Mesenchymal stem cell (in vitro differentiated cells and primary cell): ENCODE measurements around the gene IFFO2.
A peak's percentile ranks its signal among the peaks of the same experiment; 100 is the strongest.

Experiments used
- DNase-seq: peaks from one replicate; pipeline ENCODE4 v3.0.0-alpha.2; 2013
- H2AFZ ChIP-seq: one replicate; pipeline ENCODE4 v1.6.1; 2013; ENCODE audit warnings: low read depth, mild to moderate bottlenecking, control low read depth, inconsistent platforms, low read length, moderate library complexity
- H2AK5ac ChIP-seq: 2 replicates; pipeline ENCODE4 v1.6.1; 2013; ENCODE audit warnings: low read length, moderate library complexity, mild to moderate bottlenecking, inconsistent platforms; ENCODE audit not compliant: severe bottlenecking
- H2BK120ac ChIP-seq: one replicate; pipeline ENCODE4 v1.6.1; 2013; ENCODE audit warnings: low read depth, mild to moderate bottlenecking, inconsistent platforms, low read length, moderate library complexity
- H2BK12ac ChIP-seq, 2 experiments: one replicate each; pipeline ENCODE4 v1.6.1; 2013; ENCODE audit warnings: inconsistent platforms in 2 of 2, low read length in 2 of 2, mild to moderate bottlenecking in 2 of 2, moderate library complexity in 2 of 2, control low read depth in 1 of 2
- H2BK15ac ChIP-seq: one replicate; pipeline ENCODE4 v1.6.1; 2013; ENCODE audit warnings: mild to moderate bottlenecking, low read depth, inconsistent platforms; ENCODE audit not compliant: poor library complexity, severe bottlenecking
- H2BK5ac ChIP-seq: 2 replicates; pipeline ENCODE4 v1.6.1; 2013; ENCODE audit warnings: low read depth, mild to moderate bottlenecking, low read length, control low read depth, inconsistent platforms; ENCODE audit not compliant: poor library complexity, severe bottlenecking
- H3K14ac ChIP-seq, 2 experiments: one replicate each; pipeline ENCODE4 v1.6.1; 2013; ENCODE audit warnings: inconsistent platforms in 2 of 2, low read length in 2 of 2, control low read depth in 1 of 2, mild to moderate bottlenecking in 1 of 2, moderate library complexity in 1 of 2
- H3K18ac ChIP-seq, 2 experiments: one replicate each; pipeline ENCODE4 v1.6.1; 2013; ENCODE audit warnings: inconsistent platforms in 2 of 2, low read length in 2 of 2, control low read depth in 1 of 2, low read depth in 1 of 2, mild to moderate bottlenecking in 1 of 2
- H3K23ac ChIP-seq, 2 experiments: one replicate each; pipeline ENCODE4 v1.6.1; 2013; ENCODE audit warnings: inconsistent platforms in 2 of 2, low read length in 2 of 2, mild to moderate bottlenecking in 2 of 2, moderate library complexity in 2 of 2, control low read depth in 1 of 2
- H3K27ac ChIP-seq: 2 replicates; pipeline ENCODE4 v1.5.1; 2013; ENCODE audit warnings: mild to moderate bottlenecking, moderate library complexity, low read length, control low read depth, inconsistent platforms; ENCODE audit not compliant: poor library complexity, severe bottlenecking
- H3K27me3 ChIP-seq, 2 experiments: 2 replicates each; pipeline versions ENCODE4 v1.6.1 to v1.7.0; 2013; ENCODE audit warnings: low read length in 2 of 2, mild to moderate bottlenecking in 2 of 2, moderate library complexity in 2 of 2, control low read depth in 1 of 2, inconsistent platforms in 1 of 2; ENCODE audit not compliant: control insufficient read depth in 1 of 2, insufficient read depth in 1 of 2
- H3K36me3 ChIP-seq, 2 experiments: 2 replicates each; pipeline versions ENCODE4 v1.6.1 to v1.7.0; 2013; ENCODE audit warnings: low read length in 2 of 2, control low read depth in 1 of 2, inconsistent platforms in 1 of 2, low read depth in 1 of 2, mild to moderate bottlenecking in 1 of 2; ENCODE audit not compliant: insufficient read depth in 2 of 2, control insufficient read depth in 1 of 2
- H3K4ac ChIP-seq, 2 experiments: one replicate each; pipeline ENCODE4 v1.6.1; 2013; ENCODE audit warnings: inconsistent platforms in 2 of 2, low read length in 2 of 2, mild to moderate bottlenecking in 2 of 2, moderate library complexity in 2 of 2, control low read depth in 1 of 2, low read depth in 1 of 2
- H3K4me1 ChIP-seq: 2 replicates; pipeline ENCODE4 v1.6.1; 2013; ENCODE audit warnings: low read depth, low read length, control low read depth; ENCODE audit not compliant: control insufficient read depth, insufficient read depth
- H3K4me2 ChIP-seq: 2 replicates; pipeline ENCODE4 v1.6.1; 2013; ENCODE audit warnings: low read length, mild to moderate bottlenecking, inconsistent platforms; ENCODE audit not compliant: poor library complexity, severe bottlenecking
- H3K4me3 ChIP-seq, 2 experiments: 2 replicates each; pipeline versions ENCODE4 v1.5.1 to v1.7.0; 2013; ENCODE audit warnings: low read length in 2 of 2, mild to moderate bottlenecking in 2 of 2, control low read depth in 1 of 2, low read depth in 1 of 2; ENCODE audit not compliant: insufficient read depth in 1 of 2
- H3K79me1 ChIP-seq: replicated peaks from 2 replicates; pipeline ENCODE4 v1.6.1; 2013; ENCODE audit warnings: mild to moderate bottlenecking, control low read depth, low read length, inconsistent platforms; ENCODE audit not compliant: poor library complexity, severe bottlenecking
- H3K9ac ChIP-seq: 2 replicates; pipeline ENCODE4 v1.7.0; 2013; ENCODE audit warnings: mild to moderate bottlenecking, low read length, moderate library complexity
- H3K9me3 ChIP-seq: 2 replicates; pipeline ENCODE4 v1.7.0; 2013; ENCODE audit warnings: mild to moderate bottlenecking, low read length; ENCODE audit not compliant: control insufficient read depth
- H4K8ac ChIP-seq: one replicate; pipeline ENCODE4 v1.6.1; 2013; ENCODE audit warnings: inconsistent platforms, mild to moderate bottlenecking, low read length, moderate library complexity
- H4K91ac ChIP-seq: one replicate; pipeline ENCODE4 v1.6.1; 2013; ENCODE audit warnings: mild to moderate bottlenecking, low read length, inconsistent platforms
- WGBS: methylation state at CpG from one replicate; pipeline ENCODE4 v1.1.7; 2013; ENCODE audit warnings: mixed read lengths; 5-methylcytosine and 5-hydroxymethylcytosine counted together

The IFFO2 gene

GRCh38 chr1:18922848-18923755, 33.4 kb downstream of the IFFO2 start:
- 77% methylated on average over 17 of the region's 18 CpGs for WGBS
- no peak for DNase-seq
- H2AFZ ChIP-seq, result no peak overlapping the region
- H3K4me1 ChIP-seq, result peaks cover 51% of the 10 kb centered on the region
- H3K14ac ChIP-seq, result peak overlapping the region in 1 of 2 experiments; percentile 68
- H3K4ac ChIP-seq, result peak overlapping the region; percentile 88 to 93
- peak overlapping the region; percentile 71 to 85 for H2BK12ac ChIP-seq
- H2AK5ac ChIP-seq, result peak overlapping the region; percentile 77
- peak overlapping the region; percentile 74 for H4K91ac ChIP-seq
- peak overlapping the region; percentile 72 for H3K27ac ChIP-seq
- no peaks in the 10 kb centered on the region for H3K9me3 ChIP-seq
- peak overlapping the region in 1 of 2 experiments; percentile 36 for H3K4me3 ChIP-seq
- peak overlapping the region; percentile 96 for H2BK120ac ChIP-seq
- H3K18ac ChIP-seq, result peak overlapping the region; percentile 84 to 88
- peak overlapping the region; percentile 78 for H2BK15ac ChIP-seq
- no peak overlapping the region for H3K23ac ChIP-seq
- peaks cover 8 to 26% of the 10 kb centered on the region in 2 experiments for H3K36me3 ChIP-seq
- H4K8ac ChIP-seq, result peak overlapping the region; percentile 78
- H3K4me2 ChIP-seq, result peak overlapping the region; percentile 33
- peaks cover 18% of the 10 kb centered on the region for H3K79me1 ChIP-seq
- no peaks in the 10 kb centered on the region for H3K27me3 ChIP-seq
- peak overlapping the region; percentile 9 for H2BK5ac ChIP-seq
- H3K9ac ChIP-seq, result peak overlapping the region; percentile 77

- peak overlapping the region in 1 of 2 experiments; percentile 56 for H3K4me3 ChIP-seq
- no peak overlapping the region for H2BK5ac ChIP-seq
- H2AK5ac ChIP-seq, result peak overlapping the region; percentile 77
- peaks cover 25% of the 10 kb centered on the region for H3K79me1 ChIP-seq
- WGBS, result 0% methylated on average over 8 of the region's 8 CpGs
- H3K27ac ChIP-seq, result peak overlapping the region; percentile 72
- no peaks in the 10 kb centered on the region for H3K9me3 ChIP-seq
- peak overlapping the region; percentile 78 for H4K8ac ChIP-seq
- peak overlapping the region; percentile 20 for H3K4me2 ChIP-seq
- H3K9ac ChIP-seq, result peak overlapping the region; percentile 77
- peak overlapping the region; percentile 14 for H2BK15ac ChIP-seq
- peak overlapping the region; percentile 67 for H4K91ac ChIP-seq
- peaks cover 12 to 34% of the 10 kb centered on the region in 2 experiments for H3K36me3 ChIP-seq
- H2BK12ac ChIP-seq, result peak overlapping the region; percentile 71 to 85
- H3K4ac ChIP-seq, result peak overlapping the region; percentile 88 to 93
- H3K23ac ChIP-seq, result no peak overlapping the region
- H3K27me3 ChIP-seq, result no peaks in the 10 kb centered on the region
- peaks cover 43% of the 10 kb centered on the region for H3K4me1 ChIP-seq
- H2AFZ ChIP-seq, result no peak overlapping the region
- DNase-seq, result peak; percentile 95
- peak overlapping the region in 1 of 2 experiments; percentile 61 for H3K14ac ChIP-seq
- peak overlapping the region; percentile 84 to 88 for H3K18ac ChIP-seq
- H2BK120ac ChIP-seq, result peak overlapping the region; percentile 96
These were observed 34.2 kb downstream of the IFFO2 start for GRCh38 chr1:18922319-18922726.

- H2BK15ac ChIP-seq, result no peak overlapping the region
- peak overlapping the region in 1 of 2 experiments; percentile 0 for H3K4ac ChIP-seq
- peak overlapping the region; percentile 2 to 20 for H2BK12ac ChIP-seq
- peak overlapping the region; percentile 40 for H4K91ac ChIP-seq
- WGBS, result 92% methylated on average over 16 of the region's 17 CpGs
- no peak overlapping the region for H2AFZ ChIP-seq
- no peak overlapping the region for H2BK5ac ChIP-seq
- H3K27me3 ChIP-seq, result no peaks in the 10 kb centered on the region
- peaks cover 31% of the 10 kb centered on the region for H3K79me1 ChIP-seq
- peak overlapping the region; percentile 72 for H3K27ac ChIP-seq
- H4K8ac ChIP-seq, result no peak overlapping the region
- H3K4me1 ChIP-seq, result peaks cover 37% of the 10 kb centered on the region
- H2BK120ac ChIP-seq, result no peak overlapping the region
- H3K23ac ChIP-seq, result no peak overlapping the region
- H3K4me3 ChIP-seq, result peak overlapping the region in 1 of 2 experiments; percentile 56
- DNase-seq, result no peak
- peak overlapping the region; percentile 77 for H3K9ac ChIP-seq
- H3K36me3 ChIP-seq, result peaks cover 17 to 41% of the 10 kb centered on the region in 2 experiments
- peak overlapping the region; percentile 13 to 24 for H3K18ac ChIP-seq
- no peak overlapping the region for H3K4me2 ChIP-seq
- peak overlapping the region; percentile 14 for H2AK5ac ChIP-seq
- H3K9me3 ChIP-seq, result no peaks in the 10 kb centered on the region
- H3K14ac ChIP-seq, result no peak overlapping the region
These were observed 34.8 kb downstream of the IFFO2 start for GRCh38 chr1:18921516-18922251.

- no peak overlapping the region for H3K27ac ChIP-seq
- peaks cover 30% of the 10 kb centered on the region for H3K4me1 ChIP-seq
- H2BK12ac ChIP-seq, result no peak overlapping the region
- H4K91ac ChIP-seq, result no peak overlapping the region
- no peak overlapping the region for H3K9ac ChIP-seq
- no peaks in the 10 kb centered on the region for H3K9me3 ChIP-seq
- H3K18ac ChIP-seq, result no peak overlapping the region
- H3K79me1 ChIP-seq, result peaks cover 33% of the 10 kb centered on the region
- H3K4me2 ChIP-seq, result no peak overlapping the region
- H2BK5ac ChIP-seq, result no peak overlapping the region
- no peak for DNase-seq
- H3K4me3 ChIP-seq, result no peak overlapping the region
- no peak overlapping the region for H2BK15ac ChIP-seq
- no peak overlapping the region for H3K23ac ChIP-seq
- WGBS, result 98% methylated on average over 5 of the region's 7 CpGs
- H2AK5ac ChIP-seq, result no peak overlapping the region
- H3K36me3 ChIP-seq, result peaks cover 18 to 48% of the 10 kb centered on the region in 2 experiments
- H4K8ac ChIP-seq, result no peak overlapping the region
- H2BK120ac ChIP-seq, result no peak overlapping the region
- H2AFZ ChIP-seq, result no peak overlapping the region
- H3K14ac ChIP-seq, result no peak overlapping the region
- no peak overlapping the region for H3K4ac ChIP-seq
- no peaks in the 10 kb centered on the region for H3K27me3 ChIP-seq
These were observed 35.5 kb downstream of the IFFO2 start for GRCh38 chr1:18920931-18921330.
